Muscle layer of duodenum (tissue), 2 donors: ENCODE data around the gene RIMS4.

Experiments used
- H3K27ac ChIP-seq: one replicate; pipeline ENCODE4 v1.7.0; 2013; ENCODE audit warnings: mild to moderate bottlenecking, low read length
- H3K27me3 ChIP-seq: one replicate; pipeline ENCODE4 v1.7.0; 2013; ENCODE audit warnings: low read depth, mild to moderate bottlenecking, control low read depth, low read length
- H3K36me3 ChIP-seq, 2 donors: one replicate each; pipeline ENCODE4 v1.7.0; 2013; ENCODE audit warnings: low read length in 2 of 2, control low read depth in 1 of 2, mild to moderate bottlenecking in 1 of 2; ENCODE audit not compliant: insufficient read depth in 2 of 2, control insufficient read depth in 1 of 2
- H3K4me1 ChIP-seq, 2 donors: one replicate each; pipeline ENCODE4 v1.7.0; 2013; ENCODE audit warnings: low read length in 2 of 2, mild to moderate bottlenecking in 2 of 2, control low read depth in 1 of 2, moderate library complexity in 1 of 2; ENCODE audit not compliant: insufficient read depth in 2 of 2, control insufficient read depth in 1 of 2
- H3K4me3 ChIP-seq, 2 donors: one replicate each; pipeline ENCODE4 v1.7.0; 2013; ENCODE audit warnings: low read length in 2 of 2, low read depth in 1 of 2, mild to moderate bottlenecking in 1 of 2
- H3K9me3 ChIP-seq, 2 donors: one replicate each; pipeline ENCODE4 v1.7.0; 2013; ENCODE audit warnings: low read length in 2 of 2, control low read depth in 1 of 2, mild to moderate bottlenecking in 1 of 2; ENCODE audit not compliant: control insufficient read depth in 1 of 2
- donor health status: healthy.

Gene RIMS4

DNA sequence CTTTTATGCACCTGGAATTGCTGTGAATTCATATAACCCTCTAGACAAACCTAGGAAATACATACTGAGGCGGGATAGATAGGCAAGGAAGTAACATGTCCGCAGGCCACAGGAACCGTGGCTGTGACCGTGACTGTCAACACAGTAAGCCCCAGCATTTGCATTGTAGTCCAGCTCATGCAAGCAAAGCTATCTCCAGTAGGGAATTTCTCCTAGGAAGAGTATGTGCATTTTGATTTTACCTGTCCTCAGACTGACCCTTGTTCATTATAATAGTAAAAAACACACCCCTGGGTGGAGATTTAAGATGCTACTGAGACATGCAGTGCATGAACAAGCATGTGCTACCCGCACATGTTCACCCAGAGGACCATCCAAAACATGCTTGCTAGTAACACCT is 30.5 kb upstream of the RIMS4 start:
- no peaks in the 10 kb centered on the region for H3K27me3 ChIP-seq

DNA sequence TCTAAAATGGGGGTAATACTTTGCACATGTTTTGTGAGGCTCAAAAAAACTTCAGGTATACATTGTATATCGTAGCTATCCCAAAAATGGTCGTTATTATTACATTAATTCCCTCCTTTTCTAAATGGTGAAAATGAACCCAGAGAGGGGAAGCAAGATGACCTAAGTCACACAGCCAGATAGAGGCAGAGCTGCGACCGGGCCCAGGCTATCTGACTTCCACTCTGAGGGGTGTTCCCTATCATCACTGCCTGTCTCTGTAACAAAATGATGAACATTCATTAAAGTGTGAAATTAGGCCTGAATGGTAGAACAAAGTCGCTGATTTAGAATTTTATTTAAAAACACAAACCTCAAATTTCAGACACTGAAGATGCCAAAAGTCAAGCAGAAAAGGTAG is 29.1 kb upstream of the RIMS4 start:
- Histone ChIP-seq H3K27ac (no peak overlapping the region), H3K4me3 (no peak overlapping the region), H3K4me1 (no peaks in the 10 kb centered on the region), H3K9me3 (no peaks in the 10 kb centered on the region), H3K27me3 (no peaks in the 10 kb centered on the region), H3K36me3 (no peaks in the 10 kb centered on the region)

More for the DNA sequence above, 30.5 kb upstream of the RIMS4 start:
- no peaks in the 10 kb centered on the region for H3K36me3 ChIP-seq
- H3K4me3 ChIP-seq: no peak overlapping the region
- no peaks in the 10 kb centered on the region for H3K9me3 ChIP-seq
- H3K4me1 ChIP-seq: no peaks in the 10 kb centered on the region
- H3K27ac ChIP-seq: no peak overlapping the region

DNA sequence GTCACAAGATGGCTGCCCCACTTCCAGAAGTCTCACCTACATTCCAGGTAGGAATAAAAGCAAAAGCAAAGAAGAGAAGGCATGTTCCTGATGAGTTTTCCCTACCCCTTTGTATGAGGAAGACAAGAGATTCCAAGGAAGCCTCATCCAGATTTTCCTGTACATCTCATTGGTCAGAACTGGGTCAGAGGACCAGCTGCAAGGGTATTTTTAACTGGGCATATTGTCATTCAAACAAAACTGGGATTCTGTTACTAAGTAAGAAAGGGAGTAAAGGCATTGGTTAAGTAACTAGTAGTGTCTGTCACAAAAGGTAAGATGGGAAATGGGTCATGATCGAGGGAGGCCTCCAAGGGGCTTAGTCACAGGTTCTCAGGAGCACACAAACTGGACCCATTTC is 28.2 kb upstream of the RIMS4 start:
- H3K27me3 ChIP-seq: no peaks in the 10 kb centered on the region
- H3K36me3 ChIP-seq: no peaks in the 10 kb centered on the region
- H3K4me1 ChIP-seq: no peaks in the 10 kb centered on the region
- H3K9me3 ChIP-seq: peaks cover 0 to under 1% of the 10 kb centered on the region in 2 donors
- H3K27ac ChIP-seq: no peak overlapping the region
- no peak overlapping the region for H3K4me3 ChIP-seq

DNA sequence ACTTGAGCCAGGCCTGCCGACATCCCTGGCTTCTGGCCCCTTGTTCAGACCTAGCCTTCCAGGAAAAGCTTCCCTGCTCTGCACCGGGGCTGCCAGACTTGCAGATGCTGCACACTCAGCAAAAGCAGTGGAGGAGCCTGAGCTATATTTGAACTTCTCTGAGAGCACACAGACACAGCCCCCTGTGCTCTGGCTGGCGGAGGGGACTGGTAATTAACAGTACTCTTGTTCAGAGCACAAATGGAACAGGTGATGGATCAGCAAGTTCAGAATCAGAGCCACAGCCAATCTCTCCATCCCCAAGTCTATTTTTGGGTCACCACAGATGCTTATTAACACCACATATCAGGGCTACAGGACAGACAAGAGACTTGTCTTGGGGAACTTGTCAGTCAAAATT is 27.6 kb upstream of the RIMS4 start:
- no peak overlapping the region for H3K4me3 ChIP-seq
- peaks cover 0 to 4% of the 10 kb centered on the region in 2 donors for H3K9me3 ChIP-seq
- H3K27ac ChIP-seq: no peak overlapping the region
- no peaks in the 10 kb centered on the region for H3K36me3 ChIP-seq
- no peaks in the 10 kb centered on the region for H3K4me1 ChIP-seq
- no peaks in the 10 kb centered on the region for H3K27me3 ChIP-seq

DNA sequence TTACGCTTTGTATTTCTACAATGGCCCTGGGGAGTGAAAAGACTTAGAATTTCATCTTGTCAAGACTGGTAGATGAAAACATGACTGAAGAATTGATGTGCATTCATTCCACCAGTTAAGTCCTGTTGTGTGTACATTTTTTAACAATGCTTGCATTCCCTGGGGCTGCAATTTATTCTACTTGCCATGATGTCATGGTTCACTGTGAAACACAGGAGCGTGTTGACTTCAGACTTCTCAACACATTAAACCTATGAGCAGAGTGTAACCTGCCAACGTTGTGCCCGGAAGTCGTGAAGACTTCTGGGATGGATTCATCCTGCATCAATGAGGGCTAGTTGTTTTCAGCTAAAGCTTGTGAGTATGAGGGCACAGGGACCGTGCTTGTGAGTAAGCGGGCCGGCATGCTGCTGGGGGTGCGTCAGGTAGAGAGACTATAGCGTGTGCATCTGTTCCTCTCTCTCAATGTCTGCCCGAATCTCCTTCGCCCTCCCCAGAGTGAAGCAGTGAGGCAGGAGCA is 26.3 kb upstream of the RIMS4 start:
- H3K9me3 ChIP-seq: peaks cover 0 to 4% of the 10 kb centered on the region in 2 donors
- H3K27ac ChIP-seq: no peak overlapping the region

DNA sequence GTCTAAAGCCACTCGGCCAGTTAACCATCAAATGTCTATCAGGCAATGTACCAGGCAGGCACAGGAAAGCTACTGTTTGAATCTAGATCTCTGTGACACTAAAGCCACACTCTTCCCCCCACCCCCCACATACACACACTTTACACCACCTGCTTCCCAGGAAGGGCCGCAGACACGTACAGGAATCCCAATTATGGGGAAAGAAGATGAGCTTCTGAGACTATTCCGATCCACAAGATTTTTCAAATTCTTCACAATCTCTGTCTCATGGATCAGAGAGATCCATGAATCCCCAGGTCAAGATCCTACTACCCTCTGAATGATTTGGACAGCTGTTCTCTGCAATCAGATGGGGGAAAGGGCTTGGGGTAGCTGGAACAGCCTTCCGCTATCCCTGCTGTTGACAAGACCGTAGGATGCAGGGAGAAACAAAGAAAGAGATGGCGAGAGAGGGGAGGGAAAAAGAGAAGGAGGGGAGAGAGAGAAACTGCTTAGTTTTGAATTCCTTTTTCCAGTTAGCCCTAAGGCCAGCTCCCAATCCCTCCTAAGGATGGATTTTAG is 25.4 kb upstream of the RIMS4 start:
- Histone ChIP-seq H3K27ac (no peak overlapping the region), H3K9me3 (peaks cover 0 to 6% of the 10 kb centered on the region in 2 donors), H3K4me1 (no peaks in the 10 kb centered on the region), H3K36me3 (no peaks in the 10 kb centered on the region), H3K4me3 (no peak overlapping the region), H3K27me3 (peaks cover 4% of the 10 kb centered on the region)

More for the DNA sequence above, 26.3 kb upstream of the RIMS4 start:
- H3K4me3 ChIP-seq: no peak overlapping the region
- H3K4me1 ChIP-seq: no peaks in the 10 kb centered on the region
- no peaks in the 10 kb centered on the region for H3K36me3 ChIP-seq
- H3K27me3 ChIP-seq: peaks cover 4% of the 10 kb centered on the region

DNA sequence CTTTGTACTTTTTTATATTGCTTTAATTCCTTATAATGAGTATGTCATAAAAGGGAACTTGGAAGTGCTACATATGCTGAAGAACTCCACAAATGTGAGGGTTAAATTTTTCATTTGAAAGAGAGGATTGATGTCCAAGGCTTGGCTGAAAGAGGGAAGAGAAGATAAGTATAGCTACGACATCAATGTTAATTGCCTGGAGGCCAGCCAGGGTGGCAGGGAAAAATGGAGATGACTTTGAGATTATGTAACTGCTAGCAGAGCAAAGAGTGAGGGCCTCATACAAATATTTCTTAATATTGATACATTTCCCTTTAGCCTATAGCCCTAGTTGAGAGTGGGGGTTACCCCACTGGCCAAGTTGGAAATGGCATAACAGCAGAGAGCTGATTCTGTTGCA is 24.8 kb upstream of the RIMS4 start:
- no peak overlapping the region for H3K27ac ChIP-seq
- no peaks in the 10 kb centered on the region for H3K36me3 ChIP-seq
- no peak overlapping the region for H3K4me3 ChIP-seq
- peaks cover 0 to 10% of the 10 kb centered on the region in 2 donors for H3K9me3 ChIP-seq
- H3K27me3 ChIP-seq: peaks cover 4% of the 10 kb centered on the region
- no peaks in the 10 kb centered on the region for H3K4me1 ChIP-seq

DNA sequence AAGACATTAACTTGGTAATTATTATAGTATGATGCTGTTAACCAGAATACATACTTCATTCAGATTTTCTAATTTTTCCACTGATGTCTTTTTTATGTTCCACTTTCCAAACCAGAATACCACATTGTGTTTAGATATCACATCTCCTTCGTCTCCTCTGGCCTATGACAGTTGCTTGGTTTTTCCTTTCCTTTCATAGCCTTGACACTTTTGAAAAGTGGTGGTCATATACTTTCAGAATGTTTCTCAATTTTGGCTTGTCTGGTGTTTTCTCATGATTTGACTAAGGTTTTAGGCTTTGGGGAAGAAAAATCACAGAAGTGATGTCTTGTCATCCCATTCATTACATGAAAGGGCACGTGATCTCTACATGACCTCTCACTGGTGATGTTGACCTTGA is 24.3 kb upstream of the RIMS4 start:
- peaks cover 0 to 10% of the 10 kb centered on the region in 2 donors for H3K9me3 ChIP-seq
- peaks cover 6% of the 10 kb centered on the region for H3K27me3 ChIP-seq
- H3K27ac ChIP-seq: no peak overlapping the region
- no peaks in the 10 kb centered on the region for H3K36me3 ChIP-seq
- no peak overlapping the region for H3K4me3 ChIP-seq
- H3K4me1 ChIP-seq: no peaks in the 10 kb centered on the region

DNA sequence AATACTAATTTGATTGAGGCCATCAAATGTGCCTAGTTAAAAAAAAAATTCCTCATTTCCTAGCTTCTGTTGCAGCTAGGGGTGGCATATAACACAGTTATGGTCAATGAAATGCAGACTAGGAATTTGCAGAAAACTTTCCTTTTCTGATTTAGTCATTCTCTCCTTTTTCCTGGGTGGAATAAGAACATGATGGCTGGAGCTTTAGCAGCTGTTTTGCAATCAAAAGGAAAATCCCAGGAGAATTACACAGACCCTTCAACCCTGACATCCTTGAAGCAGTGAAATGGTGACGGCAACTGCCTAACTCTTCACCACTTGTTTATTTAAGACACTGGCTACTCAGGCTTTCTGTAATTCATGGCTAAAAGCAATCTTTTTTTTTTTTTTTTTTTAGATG is 23.1 kb upstream of the RIMS4 start:
- Histone ChIP-seq H3K9me3 (peaks cover 0 to 10% of the 10 kb centered on the region in 2 donors), H3K4me3 (no peak overlapping the region), H3K27me3 (peaks cover 7% of the 10 kb centered on the region), H3K4me1 (no peaks in the 10 kb centered on the region), H3K36me3 (no peaks in the 10 kb centered on the region), H3K27ac (no peak overlapping the region)

DNA sequence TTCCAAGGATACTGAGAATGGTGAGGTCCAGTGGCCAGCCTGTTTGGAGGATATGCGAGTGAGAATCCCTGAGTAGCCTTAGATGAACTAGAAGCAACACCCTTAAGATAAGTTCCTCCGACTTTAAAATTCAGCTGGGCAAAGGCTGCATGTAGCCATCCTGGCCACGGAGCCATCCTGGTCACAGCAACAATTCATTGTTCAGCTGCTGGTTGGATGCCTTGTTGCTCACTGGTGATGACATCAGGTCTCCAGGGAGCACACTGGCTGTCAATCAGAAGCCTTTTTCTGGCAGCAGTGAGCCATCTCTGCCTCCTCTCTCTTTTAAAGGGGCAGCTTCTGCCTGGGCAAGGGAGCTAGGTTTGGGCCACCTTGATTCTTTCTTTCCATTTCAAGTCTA is 22.4 kb upstream of the RIMS4 start:
- Histone ChIP-seq H3K9me3 (peaks cover 0 to 10% of the 10 kb centered on the region in 2 donors), H3K4me3 (no peak overlapping the region), H3K27ac (no peak overlapping the region), H3K27me3 (peaks cover 7% of the 10 kb centered on the region), H3K4me1 (no peaks in the 10 kb centered on the region), H3K36me3 (no peaks in the 10 kb centered on the region)

DNA sequence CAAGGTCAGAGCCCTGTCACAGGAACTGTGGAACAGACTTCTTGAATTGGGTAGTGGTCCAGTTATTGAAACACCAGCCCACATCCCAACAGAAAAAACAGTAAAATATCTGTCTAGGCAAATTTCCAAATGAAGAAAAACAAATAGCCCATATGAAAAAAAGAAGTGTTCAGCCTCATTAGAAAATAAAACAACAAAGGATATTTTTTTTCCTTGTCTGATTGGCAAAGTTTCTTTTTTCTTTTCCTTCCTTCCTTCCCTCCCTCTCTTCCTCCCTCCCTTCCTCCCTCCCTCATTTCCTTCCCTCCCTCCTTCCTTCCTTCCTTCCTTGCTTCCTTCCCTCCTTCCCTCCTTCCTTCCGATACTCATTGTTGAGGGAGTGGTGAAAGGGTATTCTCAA is 20.6 kb upstream of the RIMS4 start:
- Histone ChIP-seq H3K27me3 (peaks cover 7% of the 10 kb centered on the region), H3K27ac (no peak overlapping the region), H3K4me3 (no peak overlapping the region), H3K9me3 (peaks cover 0 to 10% of the 10 kb centered on the region in 2 donors), H3K4me1 (no peaks in the 10 kb centered on the region), H3K36me3 (no peaks in the 10 kb centered on the region)

DNA sequence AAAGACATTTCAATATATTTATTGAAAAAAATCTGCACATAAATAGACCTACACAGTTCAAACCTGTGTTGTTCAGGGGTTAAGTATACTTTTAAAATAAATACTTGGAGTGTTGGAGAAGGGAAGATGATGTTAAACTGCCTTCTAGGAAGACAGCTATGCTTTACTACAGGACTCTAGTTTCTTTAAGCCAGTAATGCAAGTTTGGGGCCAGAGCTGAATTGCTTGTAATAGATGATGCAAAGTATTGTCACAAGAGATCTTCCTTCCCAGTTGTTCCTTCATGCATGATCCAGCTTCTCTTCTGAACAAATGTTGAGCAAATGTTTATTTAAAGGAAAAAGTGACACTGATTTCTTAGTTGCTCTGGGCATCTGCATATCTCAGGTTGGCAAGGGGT is 20.2 kb upstream of the RIMS4 start:
- Histone ChIP-seq H3K4me3 (no peak overlapping the region), H3K27ac (no peak overlapping the region), H3K9me3 (peaks cover 0 to 10% of the 10 kb centered on the region in 2 donors), H3K4me1 (no peaks in the 10 kb centered on the region), H3K36me3 (no peaks in the 10 kb centered on the region), H3K27me3 (peaks cover 7% of the 10 kb centered on the region)
